Ishikawa (cell line): ENCODE results near the gene FAM83G.

Experiments used
- CEBPB ChIP-seq: IDR thresholded peaks from 2 replicates; pipeline ENCODE4 v1.6.1; 2012
- CREB1 ChIP-seq: IDR thresholded peaks from 2 replicates; pipeline ENCODE4 v1.6.1; 2012; ENCODE audit warnings: low read depth
- EGR1 ChIP-seq: IDR thresholded peaks from 2 replicates; pipeline ENCODE4 v1.6.1; 2012
- EP300 ChIP-seq: IDR thresholded peaks from 2 replicates; pipeline ENCODE4 v1.6.1; 2012; ENCODE audit warnings: borderline replicate concordance
- FOXM1 ChIP-seq: IDR thresholded peaks from 2 replicates; pipeline ENCODE4 v1.6.1; 2012; ENCODE audit warnings: low read depth, borderline replicate concordance
- NFIC ChIP-seq: IDR thresholded peaks from 2 replicates; pipeline ENCODE4 v1.6.1; 2012
- RAD21 ChIP-seq: IDR thresholded peaks from 2 replicates; pipeline ENCODE4 v1.6.1; 2012; ENCODE audit warnings: low read depth
- TAF1 ChIP-seq: IDR thresholded peaks from 2 replicates; pipeline ENCODE4 v1.6.1; 2012; ENCODE audit warnings: low read depth, mild to moderate bottlenecking
- TCF12 ChIP-seq: IDR thresholded peaks from 2 replicates; pipeline ENCODE4 v1.6.1; 2012; ENCODE audit warnings: low read depth
- TEAD4 ChIP-seq: IDR thresholded peaks from 2 replicates; pipeline ENCODE4 v1.6.1; 2012
- YY1 ChIP-seq: IDR thresholded peaks from 2 replicates; pipeline ENCODE4 v1.6.1; 2012; ENCODE audit warnings: low read depth
- ZBTB7A ChIP-seq: IDR thresholded peaks from 2 replicates; pipeline ENCODE4 v1.6.1; 2012; ENCODE audit warnings: low read depth
- TF ChIP-seq, protein P1 (sequence below): IDR thresholded peaks from 2 replicates; pipeline ENCODE4 v1.6.1; 2012; ENCODE audit warnings: low read depth, mild to moderate bottlenecking
- TF ChIP-seq, protein P2 (sequence below): IDR thresholded peaks from 2 replicates; pipeline ENCODE4 v1.6.1; 2012
- TF ChIP-seq, protein P3 (sequence below): IDR thresholded peaks from 2 replicates; pipeline ENCODE4 v1.6.1; 2012

FAM83G gene

DNA sequence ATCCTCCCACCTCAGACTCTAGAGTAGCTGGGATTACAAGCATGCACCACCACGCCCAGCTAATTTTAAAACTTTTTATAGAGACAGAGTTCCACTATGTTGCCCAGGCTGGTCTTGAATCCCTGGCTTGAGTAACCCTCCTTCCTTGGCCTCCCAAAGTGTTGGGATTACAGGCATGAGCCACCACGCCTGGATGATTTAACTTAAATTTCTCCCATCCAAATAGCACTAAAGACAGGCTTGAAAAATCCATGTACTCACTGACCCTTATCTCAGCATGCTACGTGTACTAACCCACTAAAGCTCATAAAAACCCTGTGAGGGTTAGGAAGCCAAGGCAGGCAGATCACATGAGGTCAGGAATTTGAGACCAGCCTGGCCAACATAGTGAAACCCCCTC, 48.0 kb downstream of the FAM83G start:
- TF ChIP-seq TEAD4 (no peak), ZBTB7A (no peak), EGR1 (no peak), CREB1 (no peak), NFIC (no peak), EP300 (no peak), TAF1 (no peak), RAD21 (no peak), YY1 (no peak), CEBPB (no peak), FOXM1 (no peak), TCF12 (no peak)
- TF ChIP-seq, protein P1, sequence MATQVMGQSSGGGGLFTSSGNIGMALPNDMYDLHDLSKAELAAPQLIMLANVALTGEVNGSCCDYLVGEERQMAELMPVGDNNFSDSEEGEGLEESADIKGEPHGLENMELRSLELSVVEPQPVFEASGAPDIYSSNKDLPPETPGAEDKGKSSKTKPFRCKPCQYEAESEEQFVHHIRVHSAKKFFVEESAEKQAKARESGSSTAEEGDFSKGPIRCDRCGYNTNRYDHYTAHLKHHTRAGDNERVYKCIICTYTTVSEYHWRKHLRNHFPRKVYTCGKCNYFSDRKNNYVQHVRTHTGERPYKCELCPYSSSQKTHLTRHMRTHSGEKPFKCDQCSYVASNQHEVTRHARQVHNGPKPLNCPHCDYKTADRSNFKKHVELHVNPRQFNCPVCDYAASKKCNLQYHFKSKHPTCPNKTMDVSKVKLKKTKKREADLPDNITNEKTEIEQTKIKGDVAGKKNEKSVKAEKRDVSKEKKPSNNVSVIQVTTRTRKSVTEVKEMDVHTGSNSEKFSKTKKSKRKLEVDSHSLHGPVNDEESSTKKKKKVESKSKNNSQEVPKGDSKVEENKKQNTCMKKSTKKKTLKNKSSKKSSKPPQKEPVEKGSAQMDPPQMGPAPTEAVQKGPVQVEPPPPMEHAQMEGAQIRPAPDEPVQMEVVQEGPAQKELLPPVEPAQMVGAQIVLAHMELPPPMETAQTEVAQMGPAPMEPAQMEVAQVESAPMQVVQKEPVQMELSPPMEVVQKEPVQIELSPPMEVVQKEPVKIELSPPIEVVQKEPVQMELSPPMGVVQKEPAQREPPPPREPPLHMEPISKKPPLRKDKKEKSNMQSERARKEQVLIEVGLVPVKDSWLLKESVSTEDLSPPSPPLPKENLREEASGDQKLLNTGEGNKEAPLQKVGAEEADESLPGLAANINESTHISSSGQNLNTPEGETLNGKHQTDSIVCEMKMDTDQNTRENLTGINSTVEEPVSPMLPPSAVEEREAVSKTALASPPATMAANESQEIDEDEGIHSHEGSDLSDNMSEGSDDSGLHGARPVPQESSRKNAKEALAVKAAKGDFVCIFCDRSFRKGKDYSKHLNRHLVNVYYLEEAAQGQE = no peak
- TF ChIP-seq, protein P2, sequence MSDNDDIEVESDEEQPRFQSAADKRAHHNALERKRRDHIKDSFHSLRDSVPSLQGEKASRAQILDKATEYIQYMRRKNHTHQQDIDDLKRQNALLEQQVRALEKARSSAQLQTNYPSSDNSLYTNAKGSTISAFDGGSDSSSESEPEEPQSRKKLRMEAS = no peak
- TF ChIP-seq, protein P3, sequence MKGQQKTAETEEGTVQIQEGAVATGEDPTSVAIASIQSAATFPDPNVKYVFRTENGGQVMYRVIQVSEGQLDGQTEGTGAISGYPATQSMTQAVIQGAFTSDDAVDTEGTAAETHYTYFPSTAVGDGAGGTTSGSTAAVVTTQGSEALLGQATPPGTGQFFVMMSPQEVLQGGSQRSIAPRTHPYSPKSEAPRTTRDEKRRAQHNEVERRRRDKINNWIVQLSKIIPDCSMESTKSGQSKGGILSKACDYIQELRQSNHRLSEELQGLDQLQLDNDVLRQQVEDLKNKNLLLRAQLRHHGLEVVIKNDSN = no peak

DNA sequence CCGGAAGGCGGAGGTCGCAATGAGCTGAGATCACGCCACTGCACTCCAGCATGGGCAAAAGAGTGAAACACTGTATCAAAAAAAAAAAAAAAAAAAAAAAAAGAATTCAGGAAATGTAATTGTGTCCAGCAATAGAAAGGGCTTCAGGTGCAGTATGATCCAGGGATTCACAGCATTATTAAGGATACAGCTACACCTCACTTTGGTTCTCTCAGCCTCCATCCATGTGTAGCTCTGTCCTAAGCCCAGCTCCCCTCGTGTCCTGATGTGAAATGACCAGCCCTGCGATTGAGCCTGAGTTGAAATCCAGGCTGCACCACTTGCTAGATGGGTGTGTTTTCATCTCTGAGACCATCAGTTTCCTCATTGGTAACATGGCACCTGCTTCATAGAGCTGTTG, 49.6 kb downstream of the FAM83G start:
- TF ChIP-seq TEAD4 (no peak), EP300 (no peak), CREB1 (no peak), YY1 (no peak), ZBTB7A (no peak), FOXM1 (no peak), CEBPB (no peak), EGR1 (no peak), TAF1 (no peak), TCF12 (no peak), RAD21 (no peak)
- TF ChIP-seq, protein P1 = no peak
- TF ChIP-seq, protein P3 = no peak
- TF ChIP-seq, protein P2 = no peak

DNA sequence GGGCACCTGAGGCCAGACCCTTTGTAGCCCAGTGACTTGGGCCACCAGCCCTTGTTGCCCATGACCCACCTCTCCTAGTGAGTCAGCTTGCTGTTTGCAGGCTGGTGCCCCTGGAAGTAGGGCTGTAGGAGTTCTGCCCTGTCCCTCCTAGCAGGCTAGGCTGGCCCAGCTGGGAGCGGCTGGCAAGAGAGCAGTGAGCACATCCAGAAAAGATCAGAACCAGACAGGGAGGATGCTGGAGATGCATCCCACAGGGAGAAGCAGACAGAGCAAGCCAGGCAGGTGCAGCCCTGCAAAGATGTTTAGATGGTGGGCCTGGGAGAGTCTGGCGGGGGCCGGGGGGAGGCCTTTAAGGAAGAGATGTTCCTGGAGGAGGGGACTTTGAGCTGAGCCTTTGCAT, 50.2 kb downstream of the FAM83G start:
- TF ChIP-seq FOXM1 (no peak), TCF12 (no peak), TEAD4 (no peak), RAD21 (no peak)
- TF ChIP-seq, protein P2 = no peak

DNA sequence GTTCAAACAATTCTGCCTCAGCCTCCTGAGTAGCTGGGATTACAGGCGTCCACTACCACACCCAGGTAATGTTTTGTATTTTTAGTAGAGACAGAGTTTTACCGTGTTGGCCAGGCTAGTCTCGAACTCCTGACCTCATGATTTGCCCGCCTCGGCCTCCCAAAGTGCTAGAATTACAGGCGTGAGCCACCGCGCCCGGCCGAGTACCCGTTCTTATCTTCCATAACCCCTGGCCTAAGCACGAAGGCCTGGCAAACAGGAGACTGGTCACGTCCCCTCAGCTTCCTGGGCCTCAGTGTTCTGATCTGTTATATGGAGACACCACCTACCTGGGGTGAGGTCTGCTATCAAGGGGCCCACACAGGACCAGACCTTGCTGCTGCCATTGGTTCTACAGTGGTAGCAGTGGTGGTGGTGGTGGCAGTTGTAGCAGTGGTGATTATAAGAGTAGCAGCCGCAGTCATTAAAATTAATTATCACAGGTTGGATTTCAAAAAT, 51.3 kb downstream of the FAM83G start:
- TF ChIP-seq EGR1 (no peak), RAD21 (no peak), TCF12 (no peak), NFIC (no peak), FOXM1 (no peak), EP300 (no peak), CREB1 (no peak), TAF1 (no peak)

DNA sequence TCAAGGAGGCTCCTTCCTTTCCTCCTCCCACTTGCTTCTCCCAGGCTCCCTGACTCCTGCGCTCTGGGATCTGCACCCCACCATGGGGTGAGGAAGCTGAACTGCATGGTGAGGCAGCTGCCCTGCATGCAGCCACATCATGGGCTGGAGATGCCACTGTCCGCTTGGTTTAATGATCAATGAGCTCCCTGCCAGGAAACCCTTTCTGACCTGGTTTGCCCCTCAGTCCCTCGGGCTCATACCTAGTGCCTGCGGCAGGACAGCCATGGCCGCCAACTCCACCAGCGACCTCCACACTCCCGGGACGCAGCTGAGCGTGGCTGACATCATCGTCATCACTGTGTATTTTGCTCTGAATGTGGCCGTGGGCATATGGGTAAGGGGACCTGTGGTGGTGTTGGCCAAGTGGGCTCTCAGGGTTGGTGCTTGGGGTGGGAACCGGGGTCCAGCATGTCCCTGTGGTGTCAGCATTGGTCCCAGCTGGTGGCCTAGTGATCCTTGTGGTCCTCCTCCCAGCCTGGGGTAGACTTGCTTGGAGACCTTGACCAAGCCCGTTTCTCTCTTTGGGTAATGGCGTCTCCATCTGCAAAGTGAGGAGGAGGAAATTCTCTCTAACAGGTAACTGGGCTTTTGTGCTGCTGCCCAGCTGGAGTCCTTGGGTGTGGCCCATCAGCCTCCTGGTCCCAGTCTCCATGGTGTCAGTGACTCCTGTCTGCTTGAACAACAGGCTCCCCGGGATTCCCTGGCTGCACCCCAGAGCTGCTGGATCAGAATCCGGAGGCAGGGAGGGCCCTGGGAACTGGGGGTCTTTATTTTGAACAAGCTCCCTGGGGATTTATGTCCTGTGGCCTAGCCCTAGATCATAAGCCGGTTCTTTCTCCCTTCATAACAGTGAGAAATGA, 52.4 kb downstream of the FAM83G start, which contains the start of gene SLC5A10:
SLC5A10 (plus strand) TSS at position 225 of the 902 bp plus-strand sequence; CDS start at position 266, 41 bp downstream.
- TF ChIP-seq EGR1 = no peak
- peak; percentile 43 for TF ChIP-seq RAD21
